Mucosa of gallbladder (tissue), 1 donor: ENCODE measurements around the gene NMBR. TPM values are rescaled to one million over a fixed set of nuclear protein-coding genes. Genes with fewer than 3 reads are reported as not detected.
"Not testable (repeated sequence)": the region's sequence is repeated elsewhere in the genome, so short reads cannot be mapped to it uniquely, and the experiment has no call there.

Experiments
- DNase-seq: peaks from one replicate; pipeline ENCODE4 v3.0.0-alpha.2; 2020; ENCODE audit warnings: low spot score
- total RNA-seq: library from RNA; stranded (reverse); gene quantifications from one replicate; pipeline ENCODE4 v1.2.1, GENCODE V29; 2021
- donor health status: DM: no; HTN: no; CAD: no.

The NMBR gene
- total RNA-seq = not detected

GRCh38 chr6:142146828-142147662, at the start of gene NMBR, which contains the start of gene VTA1:
Gene NMBR (minus strand): TSS chr6:142147122. CDS start chr6:142088658, 58,464 bp downstream.
Gene VTA1 (plus strand): TSS chr6:142147263. CDS start chr6:142147288, 25 bp downstream.
- peak; percentile 99 for DNase-seq

- DNase-seq = no peak
Observed at GRCh38 chr6:142195862-142196541, 49.1 kb upstream of the NMBR start.

DNA sequence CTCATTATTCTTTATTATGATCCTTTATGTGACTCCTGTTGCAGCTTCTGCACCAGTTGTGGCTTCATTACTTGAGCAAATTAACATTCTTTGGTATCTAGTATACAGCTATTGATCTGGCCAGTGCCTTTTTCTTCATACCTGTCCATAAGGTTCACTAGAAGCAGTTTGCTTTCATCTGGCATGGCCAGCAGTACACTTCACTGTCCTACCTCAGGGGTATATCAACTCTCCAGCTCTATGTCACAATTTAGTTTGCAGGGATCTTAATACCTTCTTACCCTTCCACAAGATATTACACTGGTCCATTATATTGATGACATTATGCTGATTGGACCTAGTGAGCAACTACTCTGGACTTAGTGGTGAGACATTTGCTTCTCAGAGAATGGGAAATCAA, 46.7 kb upstream of the NMBR start:
- no peak for DNase-seq

DNA sequence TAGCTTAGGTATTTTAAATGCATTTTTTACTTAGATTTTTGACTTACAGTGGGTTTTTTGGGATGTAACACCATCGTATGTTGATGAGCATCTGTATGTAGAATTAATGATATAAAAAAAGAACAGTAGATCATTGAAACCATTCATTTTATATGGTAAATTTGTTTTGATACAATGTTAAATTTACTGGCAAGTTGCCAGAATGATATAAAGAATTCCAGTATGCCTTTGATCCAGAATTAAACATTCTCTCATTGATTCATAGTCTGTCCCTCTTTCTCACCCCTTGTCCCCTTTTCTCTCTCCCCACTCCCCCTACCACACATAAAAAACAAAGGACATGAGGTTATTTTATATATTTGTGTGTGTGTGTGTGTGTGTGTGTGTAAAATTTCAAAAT, 45.4 kb upstream of the NMBR start:
- no peak for DNase-seq

DNA sequence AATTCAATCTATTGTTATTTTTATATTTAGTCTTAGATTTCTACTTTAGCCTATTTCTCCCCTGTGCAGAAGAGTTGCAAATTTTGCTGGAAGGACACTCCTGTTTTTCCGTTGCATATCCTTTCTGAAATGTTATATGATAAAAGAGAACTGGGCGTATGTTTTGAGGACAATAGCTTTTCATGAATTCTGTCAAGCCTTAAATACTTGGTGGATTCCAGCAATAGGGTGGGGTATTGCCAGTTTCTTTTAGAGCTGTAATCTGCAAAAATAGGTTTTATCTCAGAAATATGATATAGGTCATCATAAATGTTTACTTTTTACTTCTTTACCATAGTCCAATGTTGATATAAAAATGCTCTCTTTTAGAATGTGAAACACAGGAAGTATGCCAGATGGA, 42.1 kb upstream of the NMBR start:
- no peak for DNase-seq

- not testable (repeated sequence) for DNase-seq
Observed at GRCh38 chr6:142188341-142188740, 41.4 kb upstream of the NMBR start.

DNA sequence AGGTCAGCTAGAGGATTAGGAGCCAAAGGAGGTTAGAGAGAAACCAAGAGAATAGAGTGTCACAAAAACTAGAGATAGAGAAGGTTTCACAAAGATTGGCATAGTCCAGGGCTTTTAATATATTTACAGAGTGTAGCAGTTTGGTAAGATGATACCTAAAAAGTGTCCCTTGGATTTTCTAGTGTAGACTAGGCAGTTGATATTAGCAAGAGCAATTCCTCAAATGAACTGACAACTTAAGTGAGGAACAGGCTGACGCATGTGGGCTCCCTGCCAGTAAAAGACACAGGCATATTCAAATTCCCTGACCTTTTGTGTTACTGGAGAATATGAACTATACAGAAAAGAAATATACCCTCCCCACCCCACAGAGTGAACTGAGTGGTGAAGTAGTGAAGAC, 40.3 kb upstream of the NMBR start:
- peak; percentile 16 for DNase-seq

DNA sequence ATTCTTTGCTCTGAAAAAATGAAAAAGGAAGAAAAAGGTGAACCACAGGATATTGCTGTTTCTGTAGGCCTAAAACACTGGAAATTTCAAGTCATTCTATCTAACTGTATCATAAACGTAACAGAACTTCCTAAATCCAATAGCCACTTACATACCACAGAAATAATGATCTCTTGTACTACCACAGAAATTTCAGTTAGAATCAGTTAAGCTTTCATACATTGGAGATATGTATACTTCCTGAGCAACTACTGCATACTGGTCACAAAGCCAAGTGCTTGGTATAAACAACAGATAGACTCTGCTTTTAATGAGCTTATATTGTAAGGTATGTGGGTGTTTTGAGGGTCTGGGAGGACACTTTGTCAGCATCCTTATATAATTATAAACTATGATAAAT, 38.7 kb upstream of the NMBR start:
- DNase-seq = no peak

DNA sequence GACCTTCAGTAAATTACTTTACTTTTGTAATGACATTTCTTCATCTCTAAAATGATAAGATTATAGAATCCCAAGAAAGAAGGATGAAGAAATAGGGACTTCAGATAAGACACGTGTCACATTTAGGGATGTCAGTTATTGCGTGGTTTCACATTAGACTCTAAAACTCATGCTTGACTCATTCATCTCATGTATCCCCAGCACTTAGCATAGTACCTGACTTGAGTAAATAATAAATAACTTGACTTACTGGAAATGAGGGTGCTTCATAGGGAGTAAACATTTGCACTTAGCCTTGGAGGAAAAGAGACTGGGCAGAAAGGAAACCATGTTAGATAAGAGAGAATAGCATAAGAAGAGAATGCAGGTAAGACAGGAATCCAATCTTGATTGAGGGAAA, 37.4 kb upstream of the NMBR start:
- DNase-seq = no peak

DNA sequence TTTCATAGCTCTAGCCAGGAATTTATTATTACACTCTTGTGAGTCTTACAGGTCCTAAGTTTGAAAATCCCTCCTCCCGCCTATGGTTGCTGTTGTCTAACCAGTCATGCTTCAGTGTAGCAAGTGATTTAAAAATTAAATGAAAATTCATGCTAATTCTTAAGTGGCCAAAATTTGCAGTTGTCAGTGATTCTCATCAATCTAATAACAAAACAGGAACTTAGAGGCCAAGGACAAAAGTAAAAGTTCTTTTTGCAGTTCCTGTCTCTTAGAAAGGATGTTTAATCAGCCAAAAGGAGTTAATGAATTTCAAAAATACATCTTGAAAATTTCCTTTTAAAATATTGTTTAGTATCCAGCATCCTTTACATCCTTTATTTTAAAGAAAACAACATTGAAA, 36.4 kb upstream of the NMBR start:
- no peak for DNase-seq

DNA sequence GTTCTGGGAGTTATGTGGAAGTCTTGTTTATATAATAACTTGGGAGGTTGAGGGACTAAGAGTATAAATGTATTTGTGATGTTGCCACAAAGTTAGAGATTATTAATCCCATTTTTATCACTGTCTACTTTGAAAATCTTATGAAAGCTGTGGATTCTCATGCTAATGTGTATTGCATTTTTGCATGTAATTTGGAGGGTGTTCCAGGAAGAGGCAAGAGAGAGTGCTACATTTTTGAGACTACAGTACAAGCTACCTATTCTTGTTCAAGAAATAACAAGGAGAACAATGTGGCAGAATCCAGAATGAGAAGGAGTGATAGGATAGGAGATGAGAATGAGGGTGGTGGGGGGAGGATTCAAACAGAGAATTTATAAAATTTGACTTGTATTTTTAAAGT, 35.1 kb upstream of the NMBR start:
- no peak for DNase-seq

GRCh38 chr6:142178129-142178528, 31.2 kb upstream of the NMBR start:
- DNase-seq = no peak

DNA sequence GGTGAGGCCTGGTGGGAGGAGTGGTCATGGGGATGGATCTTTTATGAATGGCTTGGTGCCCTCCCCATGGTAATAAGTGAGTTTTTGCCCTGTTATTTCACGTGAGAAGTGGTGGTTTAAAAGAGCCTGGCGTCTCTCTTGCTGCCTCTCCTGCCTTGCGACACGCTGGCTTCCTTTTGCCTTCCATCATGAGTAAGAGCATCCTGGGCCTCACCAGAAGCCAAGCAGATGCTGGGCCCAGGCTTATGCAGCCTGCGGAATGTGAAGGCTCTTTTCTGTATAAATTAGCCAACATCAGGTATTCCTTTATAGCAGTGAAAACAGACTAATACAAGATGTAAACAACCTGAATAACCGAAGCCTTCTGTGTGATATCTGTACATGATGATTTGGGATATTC, 27.8 kb upstream of the NMBR start:
- DNase-seq = no peak

DNA sequence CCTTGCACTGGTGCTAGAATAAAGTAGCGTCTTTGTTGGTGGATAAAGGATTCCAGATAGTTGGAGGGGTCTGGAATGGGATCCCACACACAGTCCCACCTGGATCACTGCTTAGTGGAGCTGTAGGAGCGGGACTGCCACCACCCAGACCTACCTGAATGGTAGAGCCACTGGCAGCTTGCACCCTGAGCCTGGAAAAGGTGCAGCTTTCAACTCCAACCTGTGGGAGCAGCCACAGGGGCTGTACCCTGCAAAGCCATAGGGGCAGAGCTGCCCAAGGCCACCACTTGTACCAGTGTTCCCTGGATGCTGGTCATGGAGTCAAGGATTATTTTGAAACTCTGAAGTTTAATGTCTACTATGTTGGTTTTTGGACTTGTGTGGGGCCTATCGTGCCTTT, 27.1 kb upstream of the NMBR start:
- DNase-seq = no peak

DNA sequence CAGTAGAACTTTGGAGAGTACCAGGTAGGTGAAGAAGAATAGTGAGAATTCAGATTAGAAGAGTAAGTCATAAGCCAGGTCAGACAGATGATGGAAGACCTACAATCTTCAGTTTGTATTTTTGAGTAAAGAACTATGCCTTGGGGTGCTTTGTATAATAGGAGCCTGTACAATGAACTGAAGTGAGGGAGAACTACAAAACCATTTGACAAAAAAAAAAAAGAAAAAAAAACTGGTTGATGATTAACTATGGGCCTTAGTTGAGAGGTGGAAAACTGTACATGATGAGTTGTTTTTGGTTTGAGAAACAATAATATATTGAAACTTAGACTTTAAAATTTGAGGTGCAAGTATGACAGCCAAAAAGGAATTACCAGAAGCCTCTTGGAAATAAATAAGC, 25.8 kb upstream of the NMBR start:
- DNase-seq = no peak

GRCh38 chr6:142171351-142171750, 24.4 kb upstream of the NMBR start:
- no peak for DNase-seq

DNA sequence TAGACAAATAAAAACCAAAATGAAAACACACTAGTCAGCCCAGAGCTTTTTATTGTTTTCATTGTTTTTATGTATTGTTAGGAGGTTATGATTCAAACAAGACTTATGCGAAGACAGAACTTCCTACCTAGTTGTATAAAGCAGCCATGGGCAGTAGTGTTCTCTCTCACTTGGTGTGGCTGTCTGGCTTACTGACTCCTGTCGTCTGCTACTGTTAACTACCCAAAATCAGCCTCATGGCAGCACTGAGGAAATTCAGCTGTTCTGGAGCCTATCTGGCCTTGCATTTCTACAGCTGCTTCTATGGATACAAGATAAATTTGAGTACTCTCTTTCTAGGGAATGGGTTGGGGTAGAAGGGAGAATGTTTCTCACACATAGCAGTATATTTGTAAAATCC, 20.6 kb upstream of the NMBR start:
- no peak for DNase-seq

GRCh38 chr6:142167071-142167470, 20.1 kb upstream of the NMBR start:
- no peak for DNase-seq

DNA sequence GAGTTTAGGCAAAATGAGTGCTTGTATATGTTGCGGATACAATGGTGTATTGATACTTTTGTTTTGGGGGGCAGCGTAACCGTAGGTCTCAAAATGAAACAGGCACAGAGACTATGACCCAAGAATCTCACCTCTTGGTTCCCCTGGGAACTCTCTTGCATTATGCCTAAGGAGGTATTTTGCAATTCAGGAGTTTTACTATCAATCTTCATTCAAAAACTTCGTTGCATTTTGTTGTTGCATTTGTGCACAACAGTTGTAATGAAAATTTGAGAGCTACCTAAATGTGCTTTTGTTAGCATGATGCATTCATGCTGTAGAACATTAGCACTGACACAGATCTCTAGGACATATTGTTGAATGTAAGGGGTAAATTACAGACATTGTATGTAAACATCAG, 18.3 kb upstream of the NMBR start:
- no peak for DNase-seq

DNA sequence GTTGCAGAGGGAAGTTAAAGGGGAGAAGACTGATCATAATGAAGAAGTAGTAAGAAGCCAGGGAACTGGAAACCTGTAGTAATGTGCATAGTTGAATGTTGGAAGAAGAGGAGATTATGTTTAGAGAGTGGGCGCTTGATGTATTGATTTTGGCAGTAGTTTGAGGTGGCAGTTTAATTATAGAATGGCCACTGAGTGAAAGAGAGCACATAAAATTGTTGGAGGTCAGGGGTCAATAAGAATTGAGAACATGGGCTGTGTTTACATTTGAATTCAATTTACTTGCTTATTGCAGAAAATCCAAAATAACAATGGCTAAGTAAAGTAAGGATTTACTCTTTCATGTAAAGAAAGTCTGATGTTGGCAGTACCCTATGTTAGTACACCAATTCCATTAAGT, 15.9 kb upstream of the NMBR start:
- no peak for DNase-seq

GRCh38 chr6:142156758-142157068, 9.8 kb upstream of the NMBR start:
- not testable (repeated sequence) for DNase-seq

DNA sequence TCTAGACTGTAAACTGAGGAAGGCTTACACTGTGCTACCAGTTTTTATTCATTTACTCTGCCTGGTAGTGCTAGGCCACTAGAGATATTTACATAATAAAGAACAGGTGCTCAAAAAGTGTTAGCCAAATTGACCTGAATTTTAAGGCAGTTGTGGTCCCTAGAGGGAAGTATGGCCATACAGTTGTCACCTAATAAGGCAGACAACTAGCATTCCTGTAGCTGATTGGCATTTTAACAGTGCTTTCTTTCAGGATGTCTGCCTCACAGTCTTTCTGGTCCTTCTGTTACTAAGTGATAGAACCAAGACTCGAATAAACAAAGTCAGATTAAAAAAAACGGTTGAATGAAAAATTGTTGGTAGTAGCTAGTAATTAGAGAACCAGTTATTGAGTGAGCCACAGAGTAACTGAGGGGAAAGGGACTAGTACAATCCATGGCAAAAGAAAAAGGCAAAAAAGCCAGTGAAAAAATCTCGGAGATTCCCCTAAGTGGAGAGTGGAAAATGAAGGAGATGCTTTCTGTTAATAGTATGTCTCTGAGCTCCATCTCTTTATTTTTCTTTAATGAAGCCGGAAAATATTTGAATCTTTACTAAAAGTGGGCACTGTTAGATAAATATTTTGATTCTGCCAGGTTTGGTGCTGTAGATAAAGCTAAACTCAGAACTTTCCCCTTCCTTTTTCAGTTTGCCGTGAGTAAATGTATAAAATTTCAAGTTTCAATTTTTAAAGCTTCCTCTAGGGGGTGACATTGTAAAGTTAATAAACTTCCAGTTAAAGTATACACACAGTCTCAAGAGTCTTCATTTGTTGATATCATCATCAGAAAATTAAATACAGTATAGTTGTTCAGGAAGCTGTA, 9.2 kb upstream of the NMBR start:
- no peak for DNase-seq

- no peak for DNase-seq
Observed at GRCh38 chr6:142155091-142155490, 8.2 kb upstream of the NMBR start.
